Gastroesophageal sphincter (tissue), 4 donors: ENCODE data around the gene ZKSCAN5. TPM values are rescaled to one million over a fixed set of nuclear protein-coding genes. Genes with fewer than 3 reads are reported as not detected.
A peak's percentile ranks its signal among the peaks of the same experiment; 100 is the strongest.
"Not testable (repeated sequence)": the region's sequence is repeated elsewhere in the genome, so short reads cannot be mapped to it uniquely, and the experiment has no call there.

Experiments used
- ATAC-seq: fragments of 150-250 bp; one replicate; pipeline ENCODE4 v1.9.1; 2016; ENCODE audit warnings: mild to moderate bottlenecking, moderate library complexity
- H3K27ac ChIP-seq, 4 donors: fragments of 200-600 bp; sonication (generic) in 3 of 4; 1 replicate in 3 of 4; 2 replicates in 1 of 4; pipeline ENCODE4 v1.5.1; 2016 to 2019
- H3K27me3 ChIP-seq: fragments of 200-600 bp; sonication (generic); one replicate; pipeline ENCODE4 v1.5.1; 2019
- H3K36me3 ChIP-seq, 2 donors: fragments of 200-600 bp; sonication (generic); one replicate each; pipeline ENCODE4 v1.5.1; 2019; ENCODE audit warnings: control low read depth in 1 of 2
- H3K4me1 ChIP-seq, 3 donors: fragments of 200-600 bp; sonication (generic); 1 replicate in 2 of 3; 2 replicates in 1 of 3; pipeline ENCODE4 v1.5.1; 2016 to 2019; ENCODE audit warnings: control low read depth in 2 of 3
- H3K4me3 ChIP-seq, 2 donors: fragments of 200-600 bp; sonication (generic); one replicate each; pipeline ENCODE4 v1.5.1; 2019; ENCODE audit warnings: mild to moderate bottlenecking in 1 of 2, moderate library complexity in 1 of 2
- H3K9me3 ChIP-seq, 3 donors: fragments of 200-600 bp; sonication (generic); one replicate each; pipeline ENCODE4 v1.5.1; 2017 to 2019; ENCODE audit warnings: control low read depth in 2 of 3
- CTCF ChIP-seq, 4 experiments: fragments of 200-600 bp in 2 of 4; fragments of 450-650 bp in 2 of 4; sonication (generic) in 1 of 4; IDR thresholded peaks; one replicate each; pipeline ENCODE4 v1.5.1; 2017 to 2019; ENCODE audit warnings: antibody characterized with exemption in 4 of 4, mild to moderate bottlenecking in 2 of 4, moderate library complexity in 2 of 4
- EP300 ChIP-seq: sonication (generic); formaldehyde crosslinking; IDR thresholded peaks from one replicate; pipeline ENCODE4 v1.6.1; 2017; ENCODE audit warnings: antibody characterized with exemption, mild to moderate bottlenecking
- POLR2A ChIP-seq, 2 donors: fragments of 450-650 bp; IDR thresholded peaks; one replicate each; pipeline ENCODE4 v1.6.1; 2017; ENCODE audit warnings: antibody characterized with exemption in 2 of 2, mild to moderate bottlenecking in 2 of 2, moderate library complexity in 1 of 2
- POLR2AphosphoS5 ChIP-seq: sonication (generic); formaldehyde crosslinking; IDR thresholded peaks from one replicate; pipeline ENCODE4 v1.6.1; 2017; ENCODE audit warnings: antibody characterized with exemption
- whole genome bisulfite sequencing, 2 donors: methylation state at CpG; one replicate each; pipeline ENCODE4 v1.1.5; 2018; ENCODE audit warnings: low coverage in 1 of 2; 5-methylcytosine and 5-hydroxymethylcytosine counted together
- total RNA-seq, 4 donors: library from RNA; depleted of rRNA; stranded (reverse); fragments of >200 nt; gene quantifications; one replicate each; pipeline ENCODE4 v1.1.0, GENCODE V29; 2016

The ZKSCAN5 gene
- total RNA-seq, 4 donors from 2014 or later, result 7.5 to 12.5 (median 10.6) TPM

DNA sequence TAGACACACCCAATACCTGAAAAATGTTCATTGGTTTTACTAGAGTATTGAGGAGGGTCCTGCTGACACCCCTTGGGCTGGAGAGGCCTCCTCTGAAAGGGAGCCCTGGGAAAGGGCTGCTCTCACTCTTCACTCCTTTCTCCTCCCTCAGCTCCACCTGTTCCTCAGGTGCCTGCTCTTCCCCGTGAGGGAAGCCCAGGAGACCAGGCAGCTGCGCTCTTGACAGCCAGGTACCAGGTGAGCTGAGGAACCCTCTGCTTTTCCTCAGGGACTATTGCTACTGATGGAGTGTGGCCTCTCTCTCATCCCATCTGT is 57.2 kb downstream of the ZKSCAN5 start:
- peak overlapping the region in 2 of 4 donors; percentile 39 to 69 for H3K27ac ChIP-seq
- no peaks in the 10 kb centered on the region for H3K27me3 ChIP-seq
- peaks cover 0 to 53% (median 18%) of the 10 kb centered on the region in 3 donors for H3K4me1 ChIP-seq
- H3K4me3 ChIP-seq, result no peak overlapping the region
- WGBS, 2 donors, result 83% methylated on average over 2 of the region's 2 CpGs; no CpG with 5 or more reads in 1 of the 2 donors
- TF ChIP-seq POLR2A (IDR thresholded peaks at IDR 0.05) (no peak), POLR2AphosphoS5 (no peak), EP300 (no peak), CTCF (IDR thresholded peaks at IDR 0.05) (no peak)
- H3K36me3 ChIP-seq, result peaks cover 0 to 67% of the 10 kb centered on the region in 2 donors
- no peak for ATAC-seq
- no peaks in the 10 kb centered on the region for H3K9me3 ChIP-seq

GRCh38 chr7:99562114-99562784 is 57.8 kb downstream of the ZKSCAN5 start:
- Histone ChIP-seq H3K36me3 (peaks cover 0 to 68% of the 10 kb centered on the region in 2 donors), H3K9me3 (no peaks in the 10 kb centered on the region), H3K27ac (peak overlapping the region in 2 of 4 donors; percentile 50 to 69), H3K4me3 (no peak overlapping the region), H3K27me3 (no peaks in the 10 kb centered on the region), H3K4me1 (peaks cover 0 to 47% (median 13%) of the 10 kb centered on the region in 3 donors)
- no peak for ATAC-seq
- TF ChIP-seq EP300 (no peak), POLR2AphosphoS5 (no peak), CTCF (IDR thresholded peaks at IDR 0.05) (no peak), POLR2A (IDR thresholded peaks at IDR 0.05) (no peak)
- 71 to 77% methylated on average over 6 to 9 of the region's 9 CpGs for WGBS, 2 donors

GRCh38 chr7:99562832-99563231 is 58.4 kb downstream of the ZKSCAN5 start:
- H3K36me3 ChIP-seq, result peaks cover 0 to 73% of the 10 kb centered on the region in 2 donors
- H3K27me3 ChIP-seq, result no peaks in the 10 kb centered on the region
- no peaks in the 10 kb centered on the region for H3K9me3 ChIP-seq
- TF ChIP-seq POLR2AphosphoS5 (peak; percentile 83), CTCF (IDR thresholded peaks at IDR 0.05) (no peak)
- peaks cover 0 to 41% (median 13%) of the 10 kb centered on the region in 3 donors for H3K4me1 ChIP-seq
- WGBS, 2 donors, result 14 to 17% methylated on average over 1 of the region's 2 CpGs
- peak overlapping the region in 2 of 4 donors; percentile 50 to 69 for H3K27ac ChIP-seq
- H3K4me3 ChIP-seq, result no peak overlapping the region
- peak; percentile 38 for ATAC-seq

- Histone ChIP-seq H3K27ac (peak overlapping the region in 1 of 4 donors; percentile 33), H3K27me3 (no peaks in the 10 kb centered on the region), H3K4me1 (peaks cover 0 to 41% (median 13%) of the 10 kb centered on the region in 3 donors), H3K4me3 (no peak overlapping the region), H3K36me3 (peaks cover 0 to 78% of the 10 kb centered on the region in 2 donors), H3K9me3 (no peaks in the 10 kb centered on the region)
- TF ChIP-seq POLR2A (IDR thresholded peaks at IDR 0.05) (no peak), CTCF (IDR thresholded peaks at IDR 0.05) (no peak), EP300 (no peak), POLR2AphosphoS5 (no peak)
- no peak for ATAC-seq
- WGBS, 2 donors, result 70 to 92% methylated on average over 5 to 10 of the region's 10 CpGs
Measured at GRCh38 chr7:99563650-99564049, 59.2 kb downstream of the ZKSCAN5 start.

DNA sequence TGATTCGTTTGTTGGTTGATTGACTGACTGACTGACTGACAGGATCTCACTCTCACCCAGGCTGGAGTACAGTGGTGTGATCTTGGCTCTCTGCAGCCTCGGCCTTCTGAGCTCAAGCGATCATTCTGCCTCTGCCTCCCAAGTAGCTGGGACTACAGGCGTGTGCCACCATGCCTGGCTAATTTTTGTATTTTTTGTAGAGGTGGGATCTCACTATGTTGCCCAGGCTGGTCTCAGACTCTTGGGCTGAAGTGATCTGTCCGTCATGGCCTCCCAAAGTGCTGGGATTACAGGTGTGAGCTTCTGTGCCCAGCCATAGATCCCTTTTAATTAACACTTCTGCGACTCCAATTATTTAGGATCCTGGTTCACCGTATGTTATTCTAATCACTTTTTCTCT is 64.3 kb downstream of the ZKSCAN5 start:
- H3K36me3 ChIP-seq, result peaks cover 0 to 84% of the 10 kb centered on the region in 2 donors
- not testable (repeated sequence) for H3K4me1 ChIP-seq, H3K27ac ChIP-seq, H3K4me3 ChIP-seq, H3K27me3 ChIP-seq, H3K9me3 ChIP-seq, ATAC-seq
- WGBS, 2 donors, result 92 to 98% methylated on average over 6 to 7 of the region's 7 CpGs
